Upper lobe of left lung (tissue), 6 donors: ENCODE measurements around the gene GOSR1. TPM values are rescaled to one million over a fixed set of nuclear protein-coding genes. Genes with fewer than 3 reads are reported as not detected.
"Not testable (repeated sequence)": the region's sequence is repeated elsewhere in the genome, so short reads cannot be mapped to it uniquely, and the experiment has no call there.

ENCODE experiments used
- ATAC-seq, 2 donors: fragments of 200-7000 bp; cut with Tn5 transposase; one replicate each; pipeline ENCODE4 v1.9.1; 2022; ENCODE audit warnings: mild to moderate bottlenecking in 2 of 2, moderate library complexity in 2 of 2; ENCODE audit not compliant: low FRiP score in 2 of 2
- DNase-seq, 2 donors: peaks; one replicate each; pipeline ENCODE4 v3.0.0-alpha.2; 2019 to 2020
- H3K27ac ChIP-seq, 4 donors: fragments of 200-600 bp; sonication (generic); one replicate each; pipeline ENCODE4 v1.5.1; 2016 to 2019
- H3K27me3 ChIP-seq, 4 donors: fragments of 200-600 bp; sonication (generic); one replicate each; pipeline ENCODE4 v1.5.1; 2017 to 2019
- H3K36me3 ChIP-seq, 4 donors: fragments of 200-600 bp; sonication (generic); one replicate each; pipeline ENCODE4 v1.5.1; 2016 to 2019
- H3K4me1 ChIP-seq, 4 donors: fragments of 200-600 bp; sonication (generic); one replicate each; pipeline ENCODE4 v1.5.1; 2018 to 2019
- H3K4me3 ChIP-seq, 4 donors: fragments of 200-600 bp; sonication (generic); one replicate each; pipeline ENCODE4 v1.5.1; 2017 to 2019; ENCODE audit warnings: mild to moderate bottlenecking in 2 of 4, moderate library complexity in 1 of 4
- H3K9me3 ChIP-seq, 4 donors: fragments of 200-600 bp; sonication (generic); one replicate each; pipeline ENCODE4 v1.5.1; 2018 to 2019
- CTCF ChIP-seq, 6 experiments: fragments of 450-650 bp in 4 of 6; fragments of 200-600 bp in 2 of 6; sonication (generic) in 2 of 6; IDR thresholded peaks; one replicate each; pipeline ENCODE4 v1.5.1; 2016 to 2019; ENCODE audit warnings: antibody characterized with exemption in 6 of 6
- EP300 ChIP-seq, 4 donors: sonication (generic); formaldehyde crosslinking; IDR thresholded peaks; one replicate each; pipeline ENCODE4 v1.5.1; 2017; ENCODE audit warnings: antibody characterized with exemption in 4 of 4, control low read depth in 2 of 4
- POLR2A ChIP-seq, 4 donors: fragments of 450-650 bp; IDR thresholded peaks; one replicate each; pipeline ENCODE4 v1.5.1; 2016 to 2017; ENCODE audit warnings: antibody characterized with exemption in 4 of 4, mild to moderate bottlenecking in 2 of 4
- POLR2AphosphoS5 ChIP-seq, 2 donors: sonication (generic); formaldehyde crosslinking; IDR thresholded peaks; one replicate each; pipeline ENCODE4 v1.5.1; 2017; ENCODE audit warnings: antibody characterized with exemption in 2 of 2
- WGBS, 2 donors: methylation state at CpG; one replicate each; pipeline ENCODE4 v1.1.5; 2017 to 2018; 5-methylcytosine and 5-hydroxymethylcytosine counted together
- total RNA-seq, 6 donors: library from RNA; depleted of rRNA in 4 of 6; stranded (reverse); fragments of >200 nt in 4 of 6; gene quantifications; one replicate each; pipeline versions ENCODE4 v1.1.0 to v1.2.1, GENCODE V29; 2016 to 2021
- donor health status: DM: no; HTN: no; CAD: no; lungs with moderate emphysema.
- donor health status: DM: no; HTN: yes; CAD: no; lungs with severe emphysema.

The GOSR1 gene
- total RNA-seq, 6 donors from 2014 or later: 19.9 to 48.8 (median 37.0) TPM

- TF ChIP-seq EP300 (IDR thresholded peaks at IDR 0.05): no peak
- no peak for TF ChIP-seq CTCF (IDR thresholded peaks at IDR 0.05)
- 92 to 95% methylated on average over 6 of the region's 6 CpGs for WGBS, 2 donors
- Histone ChIP-seq H3K27me3 (no peaks in the 10 kb centered on the region), H3K4me1 (no peaks in the 10 kb centered on the region), H3K27ac (no peak overlapping the region), H3K4me3 (no peak overlapping the region), H3K9me3 (no peaks in the 10 kb centered on the region), H3K36me3 (peaks cover 21 to 73% (median 35%) of the 10 kb centered on the region in 4 donors)
- ATAC-seq: no peak
- no peak for DNase-seq
These were observed 18.8 kb upstream of the GOSR1 start for GRCh38 chr17:30458371-30458770.

GRCh38 chr17:30458797-30459413 lies 18.3 kb upstream of the GOSR1 start:
- not testable (repeated sequence) for H3K27me3 ChIP-seq, DNase-seq, H3K9me3 ChIP-seq, ATAC-seq, H3K4me1 ChIP-seq, H3K27ac ChIP-seq, H3K4me3 ChIP-seq
- WGBS, 2 donors: 89 to 92% methylated on average over 5 of the region's 5 CpGs
- H3K36me3 ChIP-seq: peaks cover 21 to 73% (median 31%) of the 10 kb centered on the region in 4 donors

GRCh38 chr17:30468465-30468864 lies 8.7 kb upstream of the GOSR1 start:
- H3K36me3 ChIP-seq: peaks cover 0 to 34% (median 11%) of the 10 kb centered on the region in 4 donors
- TF ChIP-seq POLR2AphosphoS5 (IDR thresholded peaks at IDR 0.05) (no peak), POLR2A (IDR thresholded peaks at IDR 0.05) (no peak), EP300 (IDR thresholded peaks at IDR 0.05) (no peak), CTCF (IDR thresholded peaks at IDR 0.05) (no peak)
- 74 to 98% methylated on average over 2 of the region's 2 CpGs for WGBS, 2 donors
- ATAC-seq (no peak), DNase-seq (no peak)
- no peak overlapping the region for H3K4me3 ChIP-seq
- no peaks in the 10 kb centered on the region for H3K27me3 ChIP-seq
- no peaks in the 10 kb centered on the region for H3K4me1 ChIP-seq
- H3K9me3 ChIP-seq: no peaks in the 10 kb centered on the region
- no peak overlapping the region for H3K27ac ChIP-seq

GRCh38 chr17:30472238-30472890 lies 4.8 kb upstream of the GOSR1 start:
- no peak for DNase-seq
- TF ChIP-seq CTCF (IDR thresholded peaks at IDR 0.05): no peak
- no peak for TF ChIP-seq POLR2AphosphoS5 (IDR thresholded peaks at IDR 0.05)
- no peaks in the 10 kb centered on the region for H3K27me3 ChIP-seq
- peaks cover 4 to 6% (median 5%) of the 10 kb centered on the region in 4 donors for H3K4me1 ChIP-seq
- H3K27ac ChIP-seq: no peak overlapping the region
- no peaks in the 10 kb centered on the region for H3K9me3 ChIP-seq
- no peak for ATAC-seq
- WGBS, 2 donors: 67 to 76% methylated on average over 10 of the region's 10 CpGs
- H3K4me3 ChIP-seq: no peak overlapping the region
- H3K36me3 ChIP-seq: no peaks in the 10 kb centered on the region

- H3K4me1 ChIP-seq: peaks cover 16 to 21% (median 18%) of the 10 kb centered on the region in 4 donors
- TF ChIP-seq EP300 (IDR thresholded peaks at IDR 0.05) (no peak), POLR2A (IDR thresholded peaks at IDR 0.05) (no peak), CTCF (IDR thresholded peaks at IDR 0.05) (no peak)
- ATAC-seq: no peak
- H3K9me3 ChIP-seq: no peaks in the 10 kb centered on the region
- DNase-seq: no peak
- no peak overlapping the region for H3K4me3 ChIP-seq
- peaks cover 0 to 8% (median 1%) of the 10 kb centered on the region in 4 donors for H3K36me3 ChIP-seq
- no peaks in the 10 kb centered on the region for H3K27me3 ChIP-seq
- 82 to 93% methylated on average over 2 of the region's 2 CpGs for WGBS, 2 donors
- no peak overlapping the region for H3K27ac ChIP-seq
These were observed 2.0 kb upstream of the GOSR1 start for GRCh38 chr17:30475206-30475605.
